ENCODE results near the gene TRMT1. TPM values are rescaled to one million over a fixed set of nuclear protein-coding genes. Genes with fewer than 3 reads are reported as not detected.
A peak's percentile ranks its signal among the peaks of the same experiment; 100 is the strongest.

The TRMT1 gene
- total and polyA plus RNA-seq, 2 experiments from 2014 or later, result 88.6 to 90.1 TPM

DNA sequence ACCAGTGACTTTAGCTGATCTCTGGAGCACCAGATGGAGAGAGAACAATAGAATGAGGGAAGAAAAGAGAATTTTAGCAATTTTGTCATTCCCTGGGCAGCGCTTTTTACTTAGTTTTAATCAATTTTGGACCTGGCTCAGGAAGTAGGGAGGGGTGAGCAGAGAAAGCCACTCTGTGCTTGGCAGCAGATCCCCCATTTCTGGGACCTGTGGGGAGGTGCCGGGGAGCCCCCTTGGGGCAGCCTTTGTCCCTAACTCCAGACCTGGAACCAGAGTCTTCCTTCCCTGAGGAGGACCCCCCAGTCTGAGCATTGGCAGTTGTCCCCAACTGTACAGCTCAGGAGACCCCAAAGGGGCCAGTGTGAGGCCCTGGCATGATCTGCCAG, 24.4 kb downstream of the TRMT1 start:
- no peak for DNase-seq (ENCODE audit: low spot score)
- H3K9me2 ChIP-seq (ENCODE audit: insufficient read depth), result no peaks in the 10 kb centered on the region
- H3K4me3 Mint-ChIP-seq, result no peak overlapping the region; the same call in 2 of the 3 replicates
- no peaks in the 10 kb centered on the region for H3K36me3 Mint-ChIP-seq (ENCODE audit: low read depth)
- ATAC-seq, result no peak
- H3K4me1 ChIP-seq (ENCODE audit: insufficient read depth), result peaks cover 35% of the 10 kb centered on the region
- peak overlapping the region; percentile 76; the same call in 1 of the 2 replicates for H2AFZ ChIP-seq
- H3K9me3 Mint-ChIP-seq, result no peaks in the 10 kb centered on the region
- peaks cover 41% of the 10 kb centered on the region for H3K4me1 Mint-ChIP-seq
- H3K27ac Mint-ChIP-seq, result no peak overlapping the region
- no peak overlapping the region for H3K27ac ChIP-seq (ENCODE audit: low read depth)
- no peaks in the 10 kb centered on the region for H3K79me2 ChIP-seq (replicated peaks; ENCODE audit: insufficient read depth)
- H3F3A ChIP-seq (replicated peaks; ENCODE audit: low read depth), result peaks cover 28% of the 10 kb centered on the region
- peak overlapping the region; percentile 44 for H3K4me3 ChIP-seq
- peaks cover 50% of the 10 kb centered on the region for H3K27me3 Mint-ChIP-seq (ENCODE audit: insufficient read depth, low read depth, poor library complexity)
- peaks cover 45% of the 10 kb centered on the region for H3K27me3 ChIP-seq (ENCODE audit: insufficient read depth)
- TF ChIP-seq JUNB (IDR thresholded peaks at IDR 0.05; ENCODE audit: unreplicated experiment) (no peak), NANOG (IDR thresholded peaks at IDR 0.05; ENCODE audit: borderline replicate concordance) (no peak), ZNF331 (CRISPR knock-in tag; IDR thresholded peaks at IDR 0.05; ENCODE audit: low read depth) (no peak), EZH2 (IDR thresholded peaks at IDR 0.05; ENCODE audit: low read depth, unreplicated experiment) (peak; percentile 26)
- TF ChIP-seq, protein P1, sequence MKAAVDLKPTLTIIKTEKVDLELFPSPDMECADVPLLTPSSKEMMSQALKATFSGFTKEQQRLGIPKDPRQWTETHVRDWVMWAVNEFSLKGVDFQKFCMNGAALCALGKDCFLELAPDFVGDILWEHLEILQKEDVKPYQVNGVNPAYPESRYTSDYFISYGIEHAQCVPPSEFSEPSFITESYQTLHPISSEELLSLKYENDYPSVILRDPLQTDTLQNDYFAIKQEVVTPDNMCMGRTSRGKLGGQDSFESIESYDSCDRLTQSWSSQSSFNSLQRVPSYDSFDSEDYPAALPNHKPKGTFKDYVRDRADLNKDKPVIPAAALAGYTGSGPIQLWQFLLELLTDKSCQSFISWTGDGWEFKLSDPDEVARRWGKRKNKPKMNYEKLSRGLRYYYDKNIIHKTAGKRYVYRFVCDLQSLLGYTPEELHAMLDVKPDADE (IDR thresholded peaks at IDR 0.05), result no peak
- TF ChIP-seq, protein P2, sequence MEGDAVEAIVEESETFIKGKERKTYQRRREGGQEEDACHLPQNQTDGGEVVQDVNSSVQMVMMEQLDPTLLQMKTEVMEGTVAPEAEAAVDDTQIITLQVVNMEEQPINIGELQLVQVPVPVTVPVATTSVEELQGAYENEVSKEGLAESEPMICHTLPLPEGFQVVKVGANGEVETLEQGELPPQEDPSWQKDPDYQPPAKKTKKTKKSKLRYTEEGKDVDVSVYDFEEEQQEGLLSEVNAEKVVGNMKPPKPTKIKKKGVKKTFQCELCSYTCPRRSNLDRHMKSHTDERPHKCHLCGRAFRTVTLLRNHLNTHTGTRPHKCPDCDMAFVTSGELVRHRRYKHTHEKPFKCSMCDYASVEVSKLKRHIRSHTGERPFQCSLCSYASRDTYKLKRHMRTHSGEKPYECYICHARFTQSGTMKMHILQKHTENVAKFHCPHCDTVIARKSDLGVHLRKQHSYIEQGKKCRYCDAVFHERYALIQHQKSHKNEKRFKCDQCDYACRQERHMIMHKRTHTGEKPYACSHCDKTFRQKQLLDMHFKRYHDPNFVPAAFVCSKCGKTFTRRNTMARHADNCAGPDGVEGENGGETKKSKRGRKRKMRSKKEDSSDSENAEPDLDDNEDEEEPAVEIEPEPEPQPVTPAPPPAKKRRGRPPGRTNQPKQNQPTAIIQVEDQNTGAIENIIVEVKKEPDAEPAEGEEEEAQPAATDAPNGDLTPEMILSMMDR (conservative IDR thresholded peaks at IDR 0.05; ENCODE audit: low read depth in 2 of 2), result peak in 1 of 2 experiments; percentile 7; a peak in 1 of 4 replicates
- H3K36me3 ChIP-seq (ENCODE audit: insufficient read depth), result no peaks in the 10 kb centered on the region
- H4K20me1 ChIP-seq (replicated peaks; ENCODE audit: insufficient read depth), result 0 out of 2 replicates have a peak, but pooled peaks cover 2% of the 10 kb centered on the region
- H3K4me2 ChIP-seq, result peak overlapping the region; percentile 79

DNA sequence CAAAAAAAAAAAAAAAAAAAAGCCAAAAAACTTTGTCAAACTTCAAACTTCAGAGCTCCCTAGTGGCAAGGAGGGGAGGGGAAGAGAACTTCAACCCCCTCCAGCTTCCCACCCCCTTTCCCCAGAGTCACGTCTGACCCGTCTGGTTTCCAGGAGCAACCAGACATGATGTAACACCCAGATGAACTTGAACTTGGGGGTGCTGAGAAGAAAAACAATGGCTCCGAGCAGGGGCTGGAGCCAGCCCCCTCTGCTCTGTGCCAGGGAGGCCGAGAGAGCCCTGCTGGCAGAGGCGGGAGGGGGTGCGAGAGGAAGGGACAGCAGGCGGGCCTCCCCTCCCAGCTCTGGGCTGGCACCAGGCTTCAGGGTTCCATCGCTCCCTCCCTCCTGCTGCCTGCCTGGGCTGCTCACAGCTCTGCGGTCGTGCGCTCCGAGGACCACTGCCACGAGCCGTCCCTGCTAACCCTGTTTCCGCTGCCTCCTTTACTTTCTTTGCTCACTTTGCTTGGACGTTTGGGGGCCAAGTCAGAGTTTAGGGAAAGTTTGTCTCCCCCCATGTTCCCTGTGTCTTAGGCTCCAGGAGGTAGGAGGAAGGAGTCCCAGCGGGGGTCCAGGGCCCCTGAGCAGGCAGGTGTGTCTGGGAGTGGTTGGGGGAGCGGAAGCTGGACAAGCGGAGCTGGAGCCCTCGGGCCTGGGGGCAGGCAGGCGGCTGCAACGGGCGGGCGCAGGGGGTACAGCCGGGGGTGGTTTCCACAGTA, 25.0 kb downstream of the TRMT1 start:
- peak; percentile 73 for DNase-seq (ENCODE audit: low spot score)
- no peaks in the 10 kb centered on the region for H3K9me3 Mint-ChIP-seq
- peaks cover 38% of the 10 kb centered on the region for H3K4me1 Mint-ChIP-seq
- TF ChIP-seq STAT1 (IDR thresholded peaks at IDR 0.05; ENCODE audit: unreplicated experiment) (no peak), ZNF331 (CRISPR knock-in tag; IDR thresholded peaks at IDR 0.05; ENCODE audit: low read depth) (no peak), EZH2 (IDR thresholded peaks at IDR 0.05; ENCODE audit: low read depth, unreplicated experiment) (no peak)
- H3F3A ChIP-seq (replicated peaks; ENCODE audit: low read depth), result peaks cover 22% of the 10 kb centered on the region
- H3K79me2 ChIP-seq (replicated peaks; ENCODE audit: insufficient read depth), result no peaks in the 10 kb centered on the region
- peak overlapping the region; percentile 76; the same call in 1 of the 2 replicates for H2AFZ ChIP-seq
- peaks cover 39% of the 10 kb centered on the region for H3K27me3 ChIP-seq (ENCODE audit: insufficient read depth)
- no peaks in the 10 kb centered on the region for H3K36me3 Mint-ChIP-seq (ENCODE audit: low read depth)
- H3K4me3 Mint-ChIP-seq, result peak overlapping the region; percentile 49
- no peaks in the 10 kb centered on the region for H3K9me2 ChIP-seq (ENCODE audit: insufficient read depth)
- H3K27ac Mint-ChIP-seq, result no peak overlapping the region
- peak overlapping the region; percentile 79 for H3K4me2 ChIP-seq
- no peak overlapping the region for H3K27ac ChIP-seq (ENCODE audit: low read depth)
- H3K4me3 ChIP-seq, result peak overlapping the region; percentile 44
- H3K36me3 ChIP-seq (ENCODE audit: insufficient read depth), result no peaks in the 10 kb centered on the region
- H3K27me3 Mint-ChIP-seq (ENCODE audit: insufficient read depth, low read depth, poor library complexity), result peaks cover 44% of the 10 kb centered on the region
- no peaks in the 10 kb centered on the region for H4K20me1 ChIP-seq (replicated peaks; ENCODE audit: insufficient read depth)
- H3K4me1 ChIP-seq (ENCODE audit: insufficient read depth), result peaks cover 31% of the 10 kb centered on the region
- peak; percentile 8 for ATAC-seq

Data from GM23338 (cell line).